Measurements from ENCODE around the gene COA8. TPM values are rescaled to one million over a fixed set of nuclear protein-coding genes. Genes with fewer than 3 reads are reported as not detected.
"Not testable (repeated sequence)": the region's sequence is repeated elsewhere in the genome, so short reads cannot be mapped to it uniquely, and the experiment has no call there.

COA8 gene
- total RNA-seq, 1 experiment from 2014 or later, result 37.2 TPM

DNA sequence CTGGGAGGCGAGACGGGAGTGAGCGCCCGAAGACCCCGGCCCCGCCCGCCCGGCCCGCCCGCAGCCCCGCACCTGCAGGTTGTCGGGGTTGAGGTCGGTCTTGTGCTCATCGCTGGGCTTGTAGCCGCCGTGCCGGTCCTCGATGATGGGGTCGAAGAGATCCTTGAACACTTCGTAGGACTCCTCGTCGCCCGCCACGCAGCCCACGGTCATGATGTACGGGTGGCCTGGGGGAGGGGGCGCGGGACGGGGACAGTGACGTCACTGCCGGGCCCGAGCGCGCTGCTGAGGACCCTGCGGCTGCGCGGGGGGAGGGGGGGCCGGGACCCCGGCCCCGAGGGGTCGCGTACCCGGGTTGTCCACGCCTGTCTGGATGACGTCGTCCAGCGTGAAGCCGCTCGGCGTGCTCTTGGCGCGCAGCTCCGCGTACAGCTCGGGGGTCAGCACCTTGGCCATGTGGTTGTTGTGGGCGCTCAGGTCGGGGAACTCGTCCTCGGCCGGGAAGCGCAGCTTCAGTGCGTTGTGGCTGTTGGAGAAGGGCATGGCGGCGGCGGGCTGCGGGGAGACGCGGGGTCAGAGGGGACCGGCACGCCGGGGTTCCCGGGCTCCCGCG, 40.7 kb upstream of the COA8 start:
- Mint-ChIP-seq H3K36me3 (ENCODE audit: insufficient read depth, unreplicated experiment) (peaks cover 30% of the 10 kb centered on the region), H3K4me1 (ENCODE audit: low read depth, unreplicated experiment) (peaks cover 22% of the 10 kb centered on the region), H3K4me3 (ENCODE audit: low read depth, unreplicated experiment) (peak overlapping the region; percentile 40), H3K9me3 (ENCODE audit: low read depth, unreplicated experiment) (no peaks in the 10 kb centered on the region), H3K27ac (ENCODE audit: unreplicated experiment) (no peak overlapping the region), H3K27me3 (ENCODE audit: unreplicated experiment) (no peaks in the 10 kb centered on the region)
- no TSS peak for BruUV-seq (replicated peaks)
- intact Hi-C loops (cut with micrococcal nuclease; ENCODE audit: unreplicated experiment), result no loop called here
- CTCF ChIA-PET, result interaction anchor here (1.8 kb wide), 1 partner anchor 19 kb away, joined by 6 read pairs; no protein-coding TSS in a partner anchor
- TF ChIP-seq, protein P1, sequence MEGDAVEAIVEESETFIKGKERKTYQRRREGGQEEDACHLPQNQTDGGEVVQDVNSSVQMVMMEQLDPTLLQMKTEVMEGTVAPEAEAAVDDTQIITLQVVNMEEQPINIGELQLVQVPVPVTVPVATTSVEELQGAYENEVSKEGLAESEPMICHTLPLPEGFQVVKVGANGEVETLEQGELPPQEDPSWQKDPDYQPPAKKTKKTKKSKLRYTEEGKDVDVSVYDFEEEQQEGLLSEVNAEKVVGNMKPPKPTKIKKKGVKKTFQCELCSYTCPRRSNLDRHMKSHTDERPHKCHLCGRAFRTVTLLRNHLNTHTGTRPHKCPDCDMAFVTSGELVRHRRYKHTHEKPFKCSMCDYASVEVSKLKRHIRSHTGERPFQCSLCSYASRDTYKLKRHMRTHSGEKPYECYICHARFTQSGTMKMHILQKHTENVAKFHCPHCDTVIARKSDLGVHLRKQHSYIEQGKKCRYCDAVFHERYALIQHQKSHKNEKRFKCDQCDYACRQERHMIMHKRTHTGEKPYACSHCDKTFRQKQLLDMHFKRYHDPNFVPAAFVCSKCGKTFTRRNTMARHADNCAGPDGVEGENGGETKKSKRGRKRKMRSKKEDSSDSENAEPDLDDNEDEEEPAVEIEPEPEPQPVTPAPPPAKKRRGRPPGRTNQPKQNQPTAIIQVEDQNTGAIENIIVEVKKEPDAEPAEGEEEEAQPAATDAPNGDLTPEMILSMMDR (IDR thresholded peaks at IDR 0.05; ENCODE audit: unreplicated experiment), result no peak
- DNase-seq, result no peak

DNA sequence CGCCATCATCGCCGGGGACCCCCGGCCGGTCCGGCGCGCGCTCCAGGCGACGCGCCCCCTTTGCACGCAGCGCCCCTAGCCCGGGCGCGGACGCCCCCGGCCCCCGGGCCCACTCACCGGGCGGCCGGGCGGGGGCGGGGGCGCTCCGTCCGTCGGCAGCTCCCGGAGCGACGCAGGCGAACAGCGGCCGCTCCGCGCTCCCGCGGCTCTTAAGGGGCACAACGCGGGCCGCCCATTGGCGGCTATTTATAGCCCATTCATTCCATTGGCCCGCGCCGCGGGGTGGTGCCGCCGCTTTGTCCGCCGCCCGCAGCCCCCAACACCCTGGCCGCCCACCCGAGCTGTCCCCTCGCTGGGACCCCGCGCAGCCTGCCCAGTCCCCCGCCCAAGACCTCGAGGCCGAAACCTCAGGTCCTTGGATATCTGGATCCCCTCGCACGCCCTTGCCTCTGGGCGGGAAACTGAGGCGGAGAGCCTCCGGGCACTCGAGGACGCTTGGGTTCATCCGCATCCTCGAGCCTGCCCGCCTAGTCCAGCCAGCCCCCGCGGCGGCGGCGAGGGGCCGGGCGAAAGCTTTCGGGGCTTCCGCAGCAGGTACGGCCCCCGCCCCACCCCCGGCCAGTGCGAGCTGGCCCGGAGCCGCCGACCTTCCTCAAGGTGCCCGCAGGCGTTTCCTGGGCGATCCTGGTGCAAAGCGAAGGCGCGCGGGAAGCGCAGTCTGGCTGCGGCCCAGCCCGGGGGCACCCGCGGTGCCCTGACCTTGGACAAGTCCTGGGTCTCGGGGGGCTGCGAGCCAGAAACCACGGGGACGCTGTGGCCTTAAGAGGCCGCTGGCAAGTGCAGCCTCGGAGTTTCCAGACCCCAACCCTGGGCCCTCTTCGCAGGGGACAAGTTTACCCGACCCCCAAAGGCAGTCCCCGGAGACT, 39.8 kb upstream of the COA8 start, which contains the start of gene CKB:
Gene CKB, minus strand, starts transcription at position 182 of the 926 bp plus-strand sequence. CDS start 337 bp downstream, outside the sequence.
- CTCF ChIA-PET, result interaction anchor here (1.8 kb wide), 1 partner anchor 18 kb away, joined by 6 read pairs; no protein-coding TSS in a partner anchor
- no TSS peak for BruUV-seq (replicated peaks)
- no peaks in the 10 kb centered on the region for H3K9me3 Mint-ChIP-seq (ENCODE audit: low read depth, unreplicated experiment)
- peaks cover 31% of the 10 kb centered on the region for H3K4me1 Mint-ChIP-seq (ENCODE audit: low read depth, unreplicated experiment)
- TF ChIP-seq, protein P1 (IDR thresholded peaks at IDR 0.05; ENCODE audit: unreplicated experiment), result no peak
- intact Hi-C loops (cut with micrococcal nuclease; ENCODE audit: unreplicated experiment), result no loop called here
- DNase-seq, result peak; percentile 54
- no peak within 1 kb of the TSS for H3K27ac Mint-ChIP-seq (ENCODE audit: unreplicated experiment)
- H3K4me3 Mint-ChIP-seq (ENCODE audit: low read depth, unreplicated experiment), result peak within 1 kb of the TSS; percentile 40
- peaks cover 34% of the 10 kb centered on the region for H3K36me3 Mint-ChIP-seq (ENCODE audit: insufficient read depth, unreplicated experiment)
- no peaks in the 10 kb centered on the region for H3K27me3 Mint-ChIP-seq (ENCODE audit: unreplicated experiment)

DNA sequence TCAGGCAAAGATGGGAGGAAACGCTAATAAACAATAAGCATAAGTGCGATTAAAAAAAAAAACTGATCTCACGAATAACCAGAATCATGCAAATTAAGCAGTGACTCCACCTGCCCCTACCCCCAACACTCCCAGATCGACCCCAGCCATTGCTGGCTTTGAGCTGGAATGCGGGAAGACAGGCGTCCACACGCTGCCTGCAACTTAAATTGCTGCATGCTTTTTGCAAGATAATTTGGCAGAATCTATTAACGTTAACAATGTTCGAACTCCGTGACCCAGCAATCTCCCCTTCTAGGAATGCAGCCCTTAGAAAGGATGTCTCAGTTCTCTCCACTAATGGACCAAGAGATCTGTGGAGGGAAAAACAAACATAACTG, 39.2 kb upstream of the COA8 start:
- intact Hi-C loops (cut with micrococcal nuclease; ENCODE audit: unreplicated experiment), result no loop called here
- Mint-ChIP-seq H3K4me3 (ENCODE audit: low read depth, unreplicated experiment) (no peak overlapping the region), H3K27ac (ENCODE audit: unreplicated experiment) (no peak overlapping the region), H3K4me1 (ENCODE audit: low read depth, unreplicated experiment) (peaks cover 37% of the 10 kb centered on the region), H3K36me3 (ENCODE audit: insufficient read depth, unreplicated experiment) (peaks cover 38% of the 10 kb centered on the region), H3K27me3 (ENCODE audit: unreplicated experiment) (no peaks in the 10 kb centered on the region), H3K9me3 (ENCODE audit: low read depth, unreplicated experiment) (no peaks in the 10 kb centered on the region)
- TF ChIP-seq, protein P1 (IDR thresholded peaks at IDR 0.05; ENCODE audit: unreplicated experiment), result no peak
- BruUV-seq (replicated peaks), result no TSS peak
- no peak for DNase-seq
- CTCF ChIA-PET, result no interaction called here

DNA sequence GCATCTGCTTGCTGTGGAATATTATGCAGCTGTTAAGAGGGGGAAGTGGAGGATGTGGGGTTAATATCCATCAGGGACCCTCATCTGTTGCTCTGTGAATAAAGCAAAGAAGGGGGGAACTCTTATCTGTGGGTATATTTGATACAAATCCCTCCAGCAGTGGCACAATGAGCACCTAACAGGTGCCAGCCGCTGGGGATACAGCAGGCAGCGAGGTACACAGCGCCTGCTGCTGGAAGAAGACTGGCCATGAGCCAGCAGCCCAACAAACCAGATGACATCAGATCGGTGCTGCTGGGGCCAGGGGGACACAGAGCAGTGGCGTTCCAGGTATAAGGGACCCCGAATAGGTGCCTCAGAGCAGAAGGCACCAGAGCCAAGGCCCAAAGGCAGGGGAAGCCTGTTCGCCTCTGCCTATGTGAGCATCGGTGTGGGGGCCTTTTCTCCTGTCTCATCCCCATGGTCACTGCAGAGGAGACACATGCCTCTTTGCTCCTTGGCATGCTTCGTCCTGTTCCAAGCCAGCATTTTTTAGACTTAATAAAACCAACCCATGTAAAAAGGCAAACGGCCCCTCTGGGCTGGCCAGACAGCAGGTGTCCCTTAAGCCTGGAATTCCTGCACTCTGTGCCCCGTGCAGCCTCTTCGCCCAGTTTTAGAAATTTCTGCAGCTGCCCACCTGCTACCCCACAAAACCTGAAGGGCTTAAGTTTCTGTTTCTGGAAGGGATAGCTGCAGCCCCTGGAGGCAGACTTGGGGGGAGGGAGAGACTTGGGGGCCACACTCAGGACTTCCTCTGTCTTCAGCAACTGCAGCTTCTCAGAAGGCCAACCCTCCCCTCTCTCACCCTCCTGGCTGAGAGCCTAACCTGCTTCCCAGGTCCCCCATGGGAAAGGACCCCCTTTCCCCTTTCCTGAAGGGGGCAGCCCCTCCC, 38.5 kb upstream of the COA8 start:
- no peak for DNase-seq
- no peaks in the 10 kb centered on the region for H3K27me3 Mint-ChIP-seq (ENCODE audit: unreplicated experiment)
- H3K9me3 Mint-ChIP-seq (ENCODE audit: low read depth, unreplicated experiment), result no peaks in the 10 kb centered on the region
- peaks cover 33% of the 10 kb centered on the region for H3K4me1 Mint-ChIP-seq (ENCODE audit: low read depth, unreplicated experiment)
- no TSS peak for BruUV-seq (replicated peaks)
- peaks cover 39% of the 10 kb centered on the region for H3K36me3 Mint-ChIP-seq (ENCODE audit: insufficient read depth, unreplicated experiment)
- TF ChIP-seq, protein P1 (IDR thresholded peaks at IDR 0.05; ENCODE audit: unreplicated experiment), result no peak
- CTCF ChIA-PET, result no interaction called here
- no peak overlapping the region for H3K27ac Mint-ChIP-seq (ENCODE audit: unreplicated experiment)
- intact Hi-C loops (cut with micrococcal nuclease; ENCODE audit: unreplicated experiment), result no loop called here
- H3K4me3 Mint-ChIP-seq (ENCODE audit: low read depth, unreplicated experiment), result no peak overlapping the region

DNA sequence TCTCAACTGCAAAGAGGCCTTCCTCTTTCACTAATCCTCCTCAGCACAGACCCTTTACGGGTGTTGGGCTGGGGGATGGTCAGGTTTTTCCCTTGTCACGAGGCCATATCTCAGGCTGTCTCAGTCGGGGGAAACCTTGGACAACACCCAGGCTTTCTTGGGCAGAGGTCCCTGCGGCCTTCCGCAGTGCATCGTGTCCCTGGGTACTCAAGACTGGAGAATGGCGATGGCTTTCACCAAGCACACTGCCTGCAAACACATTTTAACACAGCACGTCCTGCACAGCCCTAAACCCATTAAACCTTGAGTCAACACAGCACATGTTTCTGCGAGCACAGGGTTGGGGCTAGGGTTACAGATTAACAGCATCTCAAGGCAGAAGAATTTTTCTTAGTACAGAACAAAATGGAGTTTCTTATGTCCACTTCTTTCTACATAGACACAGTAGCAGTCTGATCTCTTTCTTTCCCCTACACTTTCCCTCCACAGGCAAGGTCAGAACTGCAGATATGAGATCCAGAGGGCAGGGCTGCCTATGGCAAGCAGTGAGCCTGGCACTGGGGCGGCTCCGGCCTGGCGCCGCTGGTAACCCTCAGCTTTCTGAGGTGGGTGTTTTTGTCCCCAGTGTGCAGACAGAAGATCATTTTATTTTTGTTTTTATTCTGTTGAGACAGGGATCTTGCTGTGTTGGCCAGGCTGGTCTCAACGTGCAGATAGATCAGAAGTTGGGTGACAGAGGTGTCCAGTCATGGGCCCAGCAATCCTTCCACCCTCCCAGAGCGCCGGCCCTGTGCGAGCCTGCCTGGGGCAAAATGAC, 37.1 kb upstream of the COA8 start:
- BruUV-seq (replicated peaks); H3K9me3 Mint-ChIP-seq (ENCODE audit: low read depth, unreplicated experiment); intact Hi-C loops (cut with micrococcal nuclease; ENCODE audit: unreplicated experiment); H3K27me3 Mint-ChIP-seq (ENCODE audit: unreplicated experiment); H3K4me3 Mint-ChIP-seq (ENCODE audit: low read depth, unreplicated experiment); CTCF ChIA-PET; H3K27ac Mint-ChIP-seq (ENCODE audit: unreplicated experiment); DNase-seq: not testable (repeated sequence)
- Mint-ChIP-seq H3K36me3 (ENCODE audit: insufficient read depth, unreplicated experiment) (peaks cover 45% of the 10 kb centered on the region), H3K4me1 (ENCODE audit: low read depth, unreplicated experiment) (peaks cover 33% of the 10 kb centered on the region)
